Activated CD4-positive, alpha-beta T cell treated with anti-CD3 and anti-CD28 coated beads, Interleukin-2, Interleukin-4, amounts not matched to agents 100 ng/mL and 50 ng/mL, durations not matched to agents 16 hours and 8 hours (primary cell): ENCODE results near the gene TBX2.
"Not testable (repeated sequence)": the region's sequence is repeated elsewhere in the genome, so short reads cannot be mapped to it uniquely, and the experiment has no call there.

ENCODE experiments used
- DNase-seq: peaks from one replicate; pipeline ENCODE4 v3.0.0-alpha.2; 2020; ENCODE audit warnings: low spot score

The TBX2 gene

GRCh38 chr17:61399131-61400065, at the start of gene TBX2:
TSS of gene TBX2 (plus strand) at chr17:61399843. CDS start at chr17:61400177, 334 bp downstream.
- no peak for DNase-seq

GRCh38 chr17:61351745-61352407, 47.8 kb upstream of the TBX2 start:
- DNase-seq = no peak

GRCh38 chr17:61352408-61352770, 47.3 kb upstream of the TBX2 start:
- DNase-seq = no peak

GRCh38 chr17:61352781-61353491, 46.7 kb upstream of the TBX2 start:
- no peak for DNase-seq

- no peak for DNase-seq
These were observed 46.0 kb upstream of the TBX2 start for GRCh38 chr17:61353615-61354014.

GRCh38 chr17:61354895-61355874, 44.5 kb upstream of the TBX2 start:
- DNase-seq = no peak

- not testable (repeated sequence) for DNase-seq
These were observed 42.6 kb upstream of the TBX2 start for GRCh38 chr17:61357061-61357460.

- DNase-seq = not testable (repeated sequence)
These were observed 40.1 kb upstream of the TBX2 start for GRCh38 chr17:61359513-61359912.

GRCh38 chr17:61360318-61360943, 39.2 kb upstream of the TBX2 start:
- no peak for DNase-seq

GRCh38 chr17:61361084-61361483, 38.6 kb upstream of the TBX2 start:
- DNase-seq = no peak

GRCh38 chr17:61362396-61362795, 37.2 kb upstream of the TBX2 start:
- DNase-seq = no peak

GRCh38 chr17:61362852-61363600, 36.6 kb upstream of the TBX2 start:
- DNase-seq = no peak

- DNase-seq = no peak
These were observed 35.8 kb upstream of the TBX2 start for GRCh38 chr17:61363601-61364462.

GRCh38 chr17:61364463-61364846, 35.2 kb upstream of the TBX2 start:
- no peak for DNase-seq

GRCh38 chr17:61366076-61366714, 33.4 kb upstream of the TBX2 start:
- no peak for DNase-seq

GRCh38 chr17:61366715-61367413, 32.8 kb upstream of the TBX2 start:
- DNase-seq = no peak

- no peak for DNase-seq
These were observed 31.4 kb upstream of the TBX2 start for GRCh38 chr17:61368049-61368831.
